GM19395 (cell line): ENCODE data around the gene IL11RA.

ENCODE experiments used
- ATAC-seq: cut with Tn5 transposase; IDR thresholded peaks from one replicate; pipeline ENCODE4 v1.9.1; 2021; ENCODE audit warnings: mild to moderate bottlenecking, moderate library complexity; ENCODE audit not compliant: unreplicated experiment

IL11RA gene

GRCh38 chr9:34652602-34653000, 616 bp downstream of the IL11RA start:
- no peak for ATAC-seq

- ATAC-seq = no peak
Measured at GRCh38 chr9:34653151-34654072, 1.4 kb downstream of the IL11RA start.

- no peak for ATAC-seq
Measured at GRCh38 chr9:34654323-34655051, 2.5 kb downstream of the IL11RA start.

GRCh38 chr9:34655394-34655793, 3.4 kb downstream of the IL11RA start:
- no peak for ATAC-seq

GRCh38 chr9:34656992-34657391, 5.0 kb downstream of the IL11RA start:
- no peak for ATAC-seq

GRCh38 chr9:34658461-34658860, 6.5 kb downstream of the IL11RA start:
- ATAC-seq = no peak

- no peak for ATAC-seq
Measured at GRCh38 chr9:34659592-34660253, 7.7 kb downstream of the IL11RA start.

- ATAC-seq = no peak
Measured at GRCh38 chr9:34662526-34663302, 10.7 kb downstream of the IL11RA start, which contains the start of gene CCL27. Gene CCL27 (minus strand): TSS chr9:34662657. CDS start chr9:34662633, 24 bp downstream.

GRCh38 chr9:34663303-34663605, 11.3 kb downstream of the IL11RA start:
- ATAC-seq = no peak

GRCh38 chr9:34664281-34665066, 12.5 kb downstream of the IL11RA start:
- peak; percentile 58 for ATAC-seq

GRCh38 chr9:34665067-34665380, 13.0 kb downstream of the IL11RA start:
- peak; percentile 28 for ATAC-seq

- peak; percentile 70 for ATAC-seq
Measured at GRCh38 chr9:34665381-34666250, 13.6 kb downstream of the IL11RA start.

GRCh38 chr9:34669809-34670562, 18.0 kb downstream of the IL11RA start:
- ATAC-seq = no peak

GRCh38 chr9:34671307-34671706, 19.3 kb downstream of the IL11RA start:
- no peak for ATAC-seq

- no peak for ATAC-seq
Measured at GRCh38 chr9:34674440-34674839, 22.5 kb downstream of the IL11RA start.

GRCh38 chr9:34675048-34675714, 23.2 kb downstream of the IL11RA start:
- no peak for ATAC-seq

GRCh38 chr9:34675869-34676268, 23.9 kb downstream of the IL11RA start:
- ATAC-seq = no peak

GRCh38 chr9:34684145-34684544, 32.2 kb downstream of the IL11RA start:
- ATAC-seq = no peak
